H1 (cell line): ENCODE results near the gene PHLPP1. TPM values are rescaled to one million over a fixed set of nuclear protein-coding genes. Genes with fewer than 3 reads are reported as not detected.

ENCODE experiments used
- ASH2L ChIP-seq: fragments of 200-600, 300-600 bp; sonication (generic); IDR thresholded peaks from one replicate; pipeline ENCODE4 v1.7.1; 2017; ENCODE audit warnings: low read length
- SRF ChIP-seq: IDR thresholded peaks from 2 replicates; pipeline ENCODE4 v1.6.1; 2011; ENCODE audit warnings: mild to moderate bottlenecking, low read depth, low read length, moderate library complexity
- polyA plus RNA-seq, 7 experiments: library from polyadenylated mRNA; depleted of rRNA in 3 of 7; stranded (reverse) in 5 of 7; unstranded in 2 of 7; fragments of >200 nt in 5 of 7; fragments of 200-250 nt in 2 of 7; gene quantifications; 1 replicate in 5 of 7; 2 replicates in 1 of 7; 4 replicates in 1 of 7; pipeline versions ENCODE4 v1.2.1 to v1.2.3, GENCODE V29; 2011 to 2013; ENCODE audit warnings: missing spikeins in 2 of 7, mixed read lengths in 2 of 7
- total RNA-seq: library from RNA; stranded (reverse); fragmentation: NEBNext Ultra II Directional; extraction: Animal tissue kit (Norgen Biotek cat#: 25700); gene quantifications from 2 replicates; pipeline ENCODE4 v1.2.1, GENCODE V29; 2021
- TF ChIP-seq, protein P1 (sequence below): IDR thresholded peaks from 2 replicates; pipeline ENCODE4 v1.6.1; 2012; ENCODE audit warnings: low read length, inconsistent platforms

The PHLPP1 gene
- total and polyA plus RNA-seq, 2 of the 8 experiments (the other 6 are each of a cell fraction or from before 2014, with no cell fraction given): 28.0 to 66.3 TPM

DNA sequence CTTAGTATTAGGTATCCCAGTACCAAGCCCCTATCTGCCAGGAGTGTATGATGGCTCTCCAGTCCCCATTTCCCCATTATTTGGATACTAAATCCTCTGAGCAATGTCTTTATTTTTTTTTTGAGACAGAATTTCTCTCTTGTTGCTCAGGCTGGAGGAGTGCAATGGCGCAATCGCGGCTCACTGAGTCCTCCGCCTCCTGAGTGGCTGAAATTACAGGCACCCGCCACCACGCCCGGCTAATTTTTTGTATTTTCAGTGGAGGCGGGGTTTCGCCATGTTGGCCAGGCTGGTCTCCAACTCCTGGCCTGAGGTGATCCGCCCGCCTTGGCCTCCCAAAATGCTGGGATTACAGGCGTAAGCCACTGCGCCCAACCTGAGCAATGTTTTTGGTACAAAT is 3.6 kb upstream of the PHLPP1 start (continued):
- TF ChIP-seq, protein P1, sequence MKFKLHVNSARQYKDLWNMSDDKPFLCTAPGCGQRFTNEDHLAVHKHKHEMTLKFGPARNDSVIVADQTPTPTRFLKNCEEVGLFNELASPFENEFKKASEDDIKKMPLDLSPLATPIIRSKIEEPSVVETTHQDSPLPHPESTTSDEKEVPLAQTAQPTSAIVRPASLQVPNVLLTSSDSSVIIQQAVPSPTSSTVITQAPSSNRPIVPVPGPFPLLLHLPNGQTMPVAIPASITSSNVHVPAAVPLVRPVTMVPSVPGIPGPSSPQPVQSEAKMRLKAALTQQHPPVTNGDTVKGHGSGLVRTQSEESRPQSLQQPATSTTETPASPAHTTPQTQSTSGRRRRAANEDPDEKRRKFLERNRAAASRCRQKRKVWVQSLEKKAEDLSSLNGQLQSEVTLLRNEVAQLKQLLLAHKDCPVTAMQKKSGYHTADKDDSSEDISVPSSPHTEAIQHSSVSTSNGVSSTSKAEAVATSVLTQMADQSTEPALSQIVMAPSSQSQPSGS: no peak
- no peak for TF ChIP-seq SRF
- no peak for TF ChIP-seq ASH2L
